HG02623 (cell line): ENCODE results near the gene A4GALT.
"Not testable (repeated sequence)": the region's sequence is repeated elsewhere in the genome, so short reads cannot be mapped to it uniquely, and the experiment has no call there.

Source experiments
- ATAC-seq: cut with Tn5 transposase; IDR thresholded peaks from one replicate; pipeline ENCODE4 v1.9.1; 2021; ENCODE audit warnings: moderate library complexity; ENCODE audit not compliant: unreplicated experiment

The A4GALT gene

GRCh38 chr22:42720263-42721044 is at the start of gene A4GALT:
Gene A4GALT, minus strand, starts transcription at chr22:42720870. Its CDS starts 26,919 bp downstream, at chr22:42693951.
- no peak for ATAC-seq

DNA sequence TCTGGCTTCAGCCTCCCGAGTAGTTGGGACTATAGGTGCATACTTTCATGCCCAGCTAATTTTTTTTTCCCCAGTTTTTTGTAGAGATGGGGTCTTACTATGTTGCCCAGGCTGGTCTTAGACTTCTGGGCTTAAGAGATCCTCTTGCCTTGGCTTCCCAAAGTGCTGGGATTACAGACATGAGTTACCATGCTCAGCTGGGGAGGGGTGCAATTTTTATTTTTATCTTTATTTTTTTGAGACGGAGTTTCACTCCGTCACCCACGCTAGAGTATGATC is 49.7 kb upstream of the A4GALT start:
- no peak for ATAC-seq

DNA sequence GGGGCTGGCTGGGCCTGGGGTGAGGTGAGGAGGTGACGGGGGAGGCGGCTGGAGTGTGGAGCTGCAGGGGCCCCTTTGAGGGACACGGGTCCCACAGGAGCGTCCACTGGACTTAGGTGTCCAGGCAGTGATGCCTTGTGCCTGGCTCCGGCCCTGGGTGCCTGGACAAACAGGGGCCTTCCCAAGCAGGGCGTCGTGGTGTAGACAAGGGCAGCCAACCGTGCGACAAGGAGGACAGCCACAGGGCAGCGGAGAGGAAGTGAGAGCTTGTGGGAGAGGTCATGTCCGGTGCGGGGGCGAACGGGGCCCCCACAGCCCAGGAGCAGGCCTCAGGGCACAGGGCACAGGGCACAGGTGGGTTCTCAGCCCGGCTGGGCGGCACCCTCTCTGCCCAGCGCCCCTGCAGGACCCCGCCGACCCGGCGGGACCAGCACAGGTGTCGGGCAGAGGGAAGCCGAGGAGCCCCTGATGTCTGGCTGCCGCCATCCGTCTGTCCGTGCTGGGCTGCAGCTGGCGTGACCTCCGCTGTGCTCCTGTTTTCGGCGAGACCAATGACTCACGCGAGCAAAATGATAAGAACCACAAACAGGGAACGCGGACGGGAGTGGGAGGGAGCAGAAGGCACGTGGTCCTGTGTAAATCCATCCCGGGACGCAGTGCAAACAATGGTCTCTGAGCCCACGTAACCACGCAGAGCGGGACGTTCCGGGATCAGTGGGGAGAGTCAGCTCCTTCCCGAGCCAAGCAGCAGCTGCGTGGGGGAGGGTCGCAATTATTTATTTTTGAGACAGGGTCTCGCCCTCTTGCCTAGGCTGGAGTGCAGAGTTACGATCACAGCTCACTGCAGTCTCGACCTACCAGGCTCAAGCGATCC is 49.1 kb upstream of the A4GALT start:
- ATAC-seq, result peak; percentile 72

- ATAC-seq, result no peak
Measured at GRCh38 chr22:42769238-42769573, 48.5 kb upstream of the A4GALT start.

DNA sequence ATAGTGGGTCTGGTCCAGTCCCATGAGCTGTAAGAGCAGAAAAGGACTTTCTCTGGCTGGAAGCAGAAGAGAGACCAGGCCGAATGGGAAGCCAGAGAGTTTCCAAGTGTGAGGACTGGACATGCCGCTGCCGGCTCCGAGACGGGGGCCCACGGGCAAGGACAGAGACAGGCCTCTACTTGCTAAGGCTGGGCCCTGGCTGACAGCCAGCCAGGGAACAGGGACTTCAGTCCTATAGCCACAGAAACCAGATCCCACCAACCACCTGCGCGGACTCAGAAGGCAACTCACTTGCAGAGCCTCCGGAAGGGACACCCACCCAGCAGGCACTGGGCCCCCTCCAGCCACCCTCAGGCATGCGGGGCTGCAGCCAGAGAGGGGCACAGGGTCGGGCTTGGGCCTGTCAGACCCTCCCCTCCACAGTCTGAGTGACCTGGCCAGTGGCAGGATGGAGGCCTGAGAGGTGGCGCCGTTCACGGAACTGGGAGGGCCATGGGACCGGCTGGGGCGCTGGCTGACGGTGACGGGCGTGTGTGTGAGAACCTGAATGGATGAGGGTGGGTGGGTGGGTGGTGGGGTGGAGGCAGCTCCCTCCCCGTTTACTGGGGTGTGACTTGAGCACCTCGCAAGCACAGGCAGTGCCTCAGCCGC is 47.8 kb upstream of the A4GALT start:
- no peak for ATAC-seq

GRCh38 chr22:42766860-42767259 is 46.2 kb upstream of the A4GALT start:
- ATAC-seq, result no peak

DNA sequence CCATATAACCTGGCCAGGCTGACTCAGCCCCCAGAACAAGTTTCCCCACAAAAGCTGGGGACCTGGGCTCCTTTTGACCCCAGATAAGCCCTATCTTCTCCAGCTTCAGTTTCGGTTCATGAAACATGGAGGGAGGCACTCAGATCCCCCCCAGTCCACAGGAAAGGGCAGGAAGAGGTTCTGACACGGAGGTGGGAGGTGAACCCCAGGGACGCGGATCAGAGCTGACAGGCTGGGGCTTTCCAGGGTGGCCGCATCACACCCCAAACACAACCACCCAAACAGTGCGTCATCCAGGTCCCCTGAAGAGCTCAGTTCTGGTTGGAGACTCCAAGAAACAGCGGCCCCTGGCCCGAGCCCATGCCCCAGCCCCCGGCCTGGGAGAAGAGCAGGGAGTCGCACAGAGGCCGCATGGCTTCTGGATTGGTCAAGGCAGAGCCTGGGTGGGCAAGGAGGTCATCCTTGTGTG is 44.3 kb upstream of the A4GALT start:
- ATAC-seq, result no peak

DNA sequence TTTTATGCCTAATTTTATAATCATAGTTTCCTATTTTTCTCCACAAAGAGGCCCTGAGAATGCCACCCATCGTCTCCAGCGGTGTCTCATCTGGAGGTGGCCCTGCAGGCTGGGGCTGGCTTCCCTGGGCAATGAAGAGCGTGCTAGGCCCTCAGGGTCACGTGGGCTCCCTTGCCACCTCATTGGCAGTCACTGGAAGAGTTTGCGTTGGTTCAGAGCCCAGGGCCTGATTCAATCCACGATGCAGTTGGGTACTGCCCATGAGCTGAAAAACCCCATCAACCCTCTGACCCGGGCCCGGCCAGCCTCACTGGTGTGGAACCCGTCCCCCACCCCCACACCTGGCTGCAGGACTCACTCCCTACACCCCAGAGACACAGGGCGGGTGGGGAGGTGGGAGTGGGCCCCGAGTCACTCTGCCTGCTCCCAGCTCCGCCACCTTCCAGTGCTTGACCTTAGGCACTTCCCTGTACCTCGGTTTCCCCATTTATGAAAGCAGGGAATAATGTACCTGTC is 43.4 kb upstream of the A4GALT start:
- no peak for ATAC-seq

DNA sequence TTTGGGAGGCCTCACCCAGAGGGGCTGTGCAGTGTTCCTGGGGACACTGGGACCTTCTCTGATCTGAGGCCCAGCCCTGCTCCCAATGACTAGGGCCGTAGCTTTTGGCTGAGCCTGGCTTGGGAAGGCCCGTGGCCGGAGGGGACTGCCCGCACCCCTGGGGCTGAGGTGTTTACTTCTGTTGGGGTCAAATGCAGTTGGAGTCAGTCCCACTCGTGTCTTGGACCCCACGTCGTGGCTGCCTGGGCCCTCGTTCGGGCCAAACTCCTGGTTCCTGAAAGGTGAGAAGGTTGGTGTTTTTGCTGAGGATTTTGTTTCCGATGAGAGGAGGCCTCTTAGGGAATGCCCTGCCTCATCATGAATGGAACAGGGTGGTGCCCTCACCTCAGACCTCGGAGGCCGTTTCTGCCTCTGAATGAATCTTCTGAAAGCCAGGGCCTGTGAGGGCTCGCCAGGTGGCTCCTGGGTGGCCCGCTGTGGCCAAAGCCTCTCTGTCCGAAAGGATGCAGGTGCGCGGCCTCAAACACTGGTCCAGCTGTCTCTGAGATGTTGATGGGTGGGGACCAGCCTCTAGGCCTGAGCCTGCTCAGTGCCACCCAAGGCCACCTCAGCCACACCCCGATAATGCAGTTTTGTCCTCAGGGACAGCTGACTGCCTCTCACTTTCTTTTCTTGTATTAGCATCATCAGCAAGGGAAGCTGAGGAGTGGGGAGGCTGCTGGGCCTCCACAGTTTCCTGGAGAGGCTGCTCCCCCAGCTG is 40.3 kb upstream of the A4GALT start:
- ATAC-seq, result no peak

GRCh38 chr22:42758931-42759629 is 38.4 kb upstream of the A4GALT start:
- no peak for ATAC-seq

DNA sequence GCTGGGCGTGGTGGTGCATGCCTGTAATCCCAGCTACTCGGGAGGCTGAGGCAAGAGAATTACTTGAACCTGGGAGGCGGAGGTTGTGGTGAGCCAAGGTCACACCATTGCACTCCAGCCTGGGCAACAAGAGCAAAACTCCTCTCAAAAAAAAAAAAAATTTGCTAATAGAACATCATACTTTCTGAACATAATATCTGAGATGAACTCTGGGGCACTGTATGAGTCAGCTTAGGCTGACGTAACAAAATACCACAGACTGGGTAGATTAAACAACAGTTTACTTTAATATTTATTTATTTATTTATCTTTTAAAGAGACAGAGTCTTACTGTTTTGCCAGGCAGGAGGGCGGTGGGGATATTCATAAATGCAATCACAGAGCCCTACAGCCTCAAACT is 34.9 kb upstream of the A4GALT start:
- ATAC-seq, result not testable (repeated sequence)

DNA sequence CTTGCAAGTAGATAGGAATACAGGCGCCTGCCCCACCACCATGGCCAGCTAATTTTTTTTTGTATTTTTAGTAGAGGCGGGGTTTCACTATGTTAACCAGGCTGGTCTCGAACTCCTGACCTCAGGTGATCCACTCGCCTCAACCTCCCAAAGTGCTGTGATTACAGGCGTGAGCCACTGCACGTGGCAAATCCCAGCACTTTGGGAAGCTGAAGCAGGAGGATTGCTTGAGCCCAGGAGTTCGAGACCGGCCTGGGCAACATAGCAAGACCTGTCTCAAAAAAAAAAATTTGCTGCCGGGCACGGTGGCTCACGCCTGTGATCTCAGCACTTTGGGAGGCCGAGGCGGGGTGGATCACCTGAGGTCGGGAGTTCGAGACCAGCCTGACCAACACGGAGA is 34.5 kb upstream of the A4GALT start:
- not testable (repeated sequence) for ATAC-seq

DNA sequence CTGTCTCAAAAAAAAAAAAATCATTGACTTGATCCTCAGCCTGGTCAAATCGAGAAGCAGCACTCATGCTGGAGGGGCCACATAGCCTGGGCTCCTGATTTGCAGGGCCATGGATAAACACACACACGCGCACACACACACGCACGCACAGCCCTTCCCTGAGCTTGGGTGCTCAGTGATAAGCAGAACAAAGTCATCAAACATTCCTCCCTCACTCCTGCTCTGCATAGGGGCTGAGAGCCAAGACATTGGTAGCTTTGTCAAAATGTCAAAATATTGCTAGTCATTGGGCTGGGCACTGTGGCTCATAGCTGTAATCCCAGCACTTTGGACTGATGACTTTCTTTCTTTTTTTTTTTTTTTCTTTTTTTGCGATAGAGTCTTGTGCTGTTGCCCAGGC is 34.0 kb upstream of the A4GALT start:
- no peak for ATAC-seq

GRCh38 chr22:42752912-42753311 is 32.2 kb upstream of the A4GALT start:
- no peak for ATAC-seq

- ATAC-seq, result no peak
Measured at GRCh38 chr22:42752230-42752746, 31.6 kb upstream of the A4GALT start.

- not testable (repeated sequence) for ATAC-seq
Measured at GRCh38 chr22:42750421-42750820, 29.8 kb upstream of the A4GALT start.

GRCh38 chr22:42747701-42748513 is 27.2 kb upstream of the A4GALT start:
- no peak for ATAC-seq

DNA sequence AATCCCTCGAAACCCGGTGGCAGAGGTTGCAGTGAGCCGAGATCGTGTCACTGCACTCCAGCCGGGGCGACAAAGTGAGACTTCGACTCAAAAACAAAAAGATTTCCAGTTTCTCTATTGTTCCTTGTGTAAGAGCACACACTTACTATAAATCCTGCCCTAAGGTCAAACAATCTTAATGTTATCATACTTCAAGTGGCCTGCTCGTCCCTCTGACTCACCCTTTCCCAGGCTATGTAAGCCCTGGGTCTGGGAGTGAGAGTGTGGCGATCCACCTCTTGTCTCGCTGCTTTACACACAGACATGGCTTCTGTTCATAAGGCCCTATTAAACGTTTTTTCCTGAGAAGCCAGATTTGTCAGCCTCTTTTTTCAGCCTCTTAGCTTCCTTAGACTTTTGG is 24.4 kb upstream of the A4GALT start:
- ATAC-seq, result no peak

DNA sequence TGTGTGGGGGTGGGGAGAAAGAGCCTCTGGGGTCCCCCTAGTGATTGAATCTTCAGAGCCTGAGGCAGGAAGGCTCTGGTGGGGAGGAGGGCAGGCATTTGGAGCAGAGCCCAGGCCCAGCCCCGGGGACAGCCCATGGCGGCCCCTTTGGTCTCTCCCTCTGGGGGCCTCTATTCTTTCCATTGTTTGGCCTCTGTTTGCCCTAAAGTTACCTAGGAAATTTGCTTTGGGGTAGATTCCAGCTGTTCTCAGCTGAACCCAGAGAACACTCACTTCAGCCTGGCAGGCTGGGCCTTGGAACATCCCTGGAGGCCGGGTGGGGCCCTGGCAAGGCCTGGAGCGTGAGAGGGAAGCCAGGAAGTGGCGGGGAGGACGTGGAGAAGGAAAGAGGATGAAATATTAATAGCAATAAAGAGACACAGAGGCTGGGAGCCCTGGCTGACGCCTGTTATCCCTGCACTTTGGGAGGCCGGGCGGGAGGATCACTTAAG is 22.9 kb upstream of the A4GALT start:
- ATAC-seq, result no peak
